HG03095 (cell line): ENCODE data around the gene MYO1F.
"Not testable (repeated sequence)": the region's sequence is repeated elsewhere in the genome, so short reads cannot be mapped to it uniquely, and the experiment has no call there.

Source experiments
- ATAC-seq: cut with Tn5 transposase; IDR thresholded peaks from one replicate; pipeline ENCODE4 v1.9.1; 2021; ENCODE audit warnings: moderate library complexity; ENCODE audit not compliant: unreplicated experiment

Gene MYO1F

GRCh38 chr19:8600816-8601215, 23.6 kb upstream of the MYO1F start:
- ATAC-seq = no peak

- no peak for ATAC-seq
Observed at GRCh38 chr19:8600064-8600463, 22.8 kb upstream of the MYO1F start.

GRCh38 chr19:8596168-8596567, 18.9 kb upstream of the MYO1F start:
- no peak for ATAC-seq

- ATAC-seq = no peak
Observed at GRCh38 chr19:8595651-8596050, 18.4 kb upstream of the MYO1F start.

GRCh38 chr19:8593931-8594330, 16.7 kb upstream of the MYO1F start:
- ATAC-seq = no peak

- ATAC-seq = no peak
Observed at GRCh38 chr19:8592231-8593009, 15.2 kb upstream of the MYO1F start.

GRCh38 chr19:8589177-8589714, 12.0 kb upstream of the MYO1F start:
- ATAC-seq = no peak

GRCh38 chr19:8585894-8586750, 8.9 kb upstream of the MYO1F start:
- ATAC-seq = no peak

GRCh38 chr19:8584965-8585893, 8.0 kb upstream of the MYO1F start:
- ATAC-seq = no peak

- ATAC-seq = no peak
Observed at GRCh38 chr19:8580710-8581281, 3.6 kb upstream of the MYO1F start.

GRCh38 chr19:8578642-8579265, 1.5 kb upstream of the MYO1F start:
- ATAC-seq = no peak

- ATAC-seq = no peak
Observed at GRCh38 chr19:8577741-8578140, 499 bp upstream of the MYO1F start.

- ATAC-seq = no peak
Observed at GRCh38 chr19:8576273-8576993, 809 bp downstream of the MYO1F start.

GRCh38 chr19:8575467-8575997, 1.7 kb downstream of the MYO1F start:
- no peak for ATAC-seq

- ATAC-seq = not testable (repeated sequence)
Observed at GRCh38 chr19:8574619-8574922, 2.7 kb downstream of the MYO1F start.

GRCh38 chr19:8573316-8573715, 3.9 kb downstream of the MYO1F start:
- no peak for ATAC-seq

GRCh38 chr19:8571006-8571411, 6.2 kb downstream of the MYO1F start:
- ATAC-seq = no peak

- peak; percentile 83 for ATAC-seq
Observed at GRCh38 chr19:8569066-8569771, 8.0 kb downstream of the MYO1F start.
